Loucy (cell line): ENCODE results near the gene C2orf81.

Experiments
- EZH2phosphoT487 ChIP-seq: fragments of 200-600 bp; IDR thresholded peaks from 2 replicates; pipeline ENCODE4 v1.6.1; 2018; ENCODE audit warnings: antibody characterized with exemption, mild to moderate bottlenecking, moderate library complexity, borderline replicate concordance
- TF ChIP-seq, protein P1 (sequence below): fragments of 200-600 bp; sonication (generic); conservative IDR thresholded peaks from 2 replicates; pipeline ENCODE4 v1.5.1; 2014; ENCODE audit warnings: mild to moderate bottlenecking, antibody characterized with exemption, low read length

DNA sequence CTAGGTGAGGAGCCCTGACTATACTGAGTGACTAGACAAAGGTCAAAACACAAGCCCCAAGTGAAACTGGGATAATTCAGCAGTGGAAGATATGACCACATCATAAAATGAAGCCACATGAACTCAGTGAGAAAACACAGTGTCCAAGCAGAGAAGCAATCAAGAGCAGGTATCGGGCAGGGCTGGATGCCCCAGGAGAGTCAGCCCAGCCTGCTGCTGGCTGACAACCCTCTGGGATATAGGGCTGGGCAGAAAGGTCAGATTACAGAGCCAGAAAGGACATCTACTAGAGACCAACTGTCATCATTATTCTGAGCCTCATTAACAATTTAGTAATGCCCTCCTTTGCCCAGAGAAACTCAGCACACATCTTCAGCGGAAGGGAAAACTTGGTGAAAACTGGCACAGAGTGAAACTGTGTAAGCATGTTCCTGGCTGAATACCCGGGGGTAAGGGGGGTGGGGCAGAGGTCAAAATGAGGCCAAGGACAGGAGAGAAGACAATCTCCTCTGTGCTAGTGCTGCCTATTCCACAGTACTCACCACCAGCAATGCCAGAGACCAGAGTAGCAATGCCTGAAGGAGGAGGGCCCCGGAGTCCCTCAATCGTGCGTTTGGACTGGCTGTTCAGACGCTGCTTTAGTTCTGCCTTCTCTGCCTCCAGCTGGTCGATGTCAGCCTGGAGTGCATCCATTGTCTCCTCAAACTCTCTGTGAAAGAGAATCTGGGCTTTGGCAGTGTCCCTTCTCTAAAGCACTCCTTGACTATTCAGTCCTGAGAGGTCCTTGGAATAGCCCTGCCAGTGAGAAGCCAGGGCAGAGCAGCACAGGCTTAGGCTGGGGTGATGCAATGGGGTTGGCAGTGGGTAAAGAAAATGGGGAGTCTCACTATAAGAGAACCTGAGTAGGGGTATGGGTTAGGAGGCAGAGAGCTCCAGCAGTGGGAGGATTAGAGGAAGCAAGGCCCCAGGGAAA is 56.6 kb downstream of the C2orf81 start:
- TF ChIP-seq, protein P1, sequence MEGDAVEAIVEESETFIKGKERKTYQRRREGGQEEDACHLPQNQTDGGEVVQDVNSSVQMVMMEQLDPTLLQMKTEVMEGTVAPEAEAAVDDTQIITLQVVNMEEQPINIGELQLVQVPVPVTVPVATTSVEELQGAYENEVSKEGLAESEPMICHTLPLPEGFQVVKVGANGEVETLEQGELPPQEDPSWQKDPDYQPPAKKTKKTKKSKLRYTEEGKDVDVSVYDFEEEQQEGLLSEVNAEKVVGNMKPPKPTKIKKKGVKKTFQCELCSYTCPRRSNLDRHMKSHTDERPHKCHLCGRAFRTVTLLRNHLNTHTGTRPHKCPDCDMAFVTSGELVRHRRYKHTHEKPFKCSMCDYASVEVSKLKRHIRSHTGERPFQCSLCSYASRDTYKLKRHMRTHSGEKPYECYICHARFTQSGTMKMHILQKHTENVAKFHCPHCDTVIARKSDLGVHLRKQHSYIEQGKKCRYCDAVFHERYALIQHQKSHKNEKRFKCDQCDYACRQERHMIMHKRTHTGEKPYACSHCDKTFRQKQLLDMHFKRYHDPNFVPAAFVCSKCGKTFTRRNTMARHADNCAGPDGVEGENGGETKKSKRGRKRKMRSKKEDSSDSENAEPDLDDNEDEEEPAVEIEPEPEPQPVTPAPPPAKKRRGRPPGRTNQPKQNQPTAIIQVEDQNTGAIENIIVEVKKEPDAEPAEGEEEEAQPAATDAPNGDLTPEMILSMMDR = no peak
- no peak for TF ChIP-seq EZH2phosphoT487
